Measurements from ENCODE around the gene GRID1.
"Not testable (repeated sequence)": the region's sequence is repeated elsewhere in the genome, so short reads cannot be mapped to it uniquely, and the experiment has no call there.

The GRID1 gene

DNA sequence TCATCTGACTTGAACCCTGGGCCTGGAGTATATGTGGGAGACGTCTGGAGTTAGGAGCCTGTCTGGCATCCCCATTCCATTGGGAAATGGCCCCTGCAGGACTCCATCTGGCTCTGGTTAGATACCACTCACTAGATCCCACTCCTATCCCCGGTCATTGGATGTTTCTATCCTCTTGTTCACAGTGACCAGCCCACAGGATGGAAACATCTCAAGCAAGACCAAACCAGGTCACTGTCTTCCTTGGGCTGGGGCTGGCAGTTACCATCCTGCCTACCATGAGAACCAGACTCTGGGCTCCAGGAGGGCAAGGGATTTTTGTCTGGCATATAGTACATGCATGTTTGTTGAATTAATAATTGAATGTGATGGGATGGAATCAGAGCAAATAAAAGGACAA is 415.7 kb downstream of the GRID1 start:
- no peaks in the 10 kb centered on the region for H3K36me3 Mint-ChIP-seq (ENCODE audit: low read depth)
- no peak overlapping the region for H3K27ac Mint-ChIP-seq
- H3K9me3 Mint-ChIP-seq = no peaks in the 10 kb centered on the region
- no peak overlapping the region for H3K4me3 Mint-ChIP-seq
- H3K27me3 Mint-ChIP-seq (ENCODE audit: low read depth) = no peaks in the 10 kb centered on the region
- no peaks in the 10 kb centered on the region for H3K4me1 Mint-ChIP-seq (ENCODE audit: low read depth)

DNA sequence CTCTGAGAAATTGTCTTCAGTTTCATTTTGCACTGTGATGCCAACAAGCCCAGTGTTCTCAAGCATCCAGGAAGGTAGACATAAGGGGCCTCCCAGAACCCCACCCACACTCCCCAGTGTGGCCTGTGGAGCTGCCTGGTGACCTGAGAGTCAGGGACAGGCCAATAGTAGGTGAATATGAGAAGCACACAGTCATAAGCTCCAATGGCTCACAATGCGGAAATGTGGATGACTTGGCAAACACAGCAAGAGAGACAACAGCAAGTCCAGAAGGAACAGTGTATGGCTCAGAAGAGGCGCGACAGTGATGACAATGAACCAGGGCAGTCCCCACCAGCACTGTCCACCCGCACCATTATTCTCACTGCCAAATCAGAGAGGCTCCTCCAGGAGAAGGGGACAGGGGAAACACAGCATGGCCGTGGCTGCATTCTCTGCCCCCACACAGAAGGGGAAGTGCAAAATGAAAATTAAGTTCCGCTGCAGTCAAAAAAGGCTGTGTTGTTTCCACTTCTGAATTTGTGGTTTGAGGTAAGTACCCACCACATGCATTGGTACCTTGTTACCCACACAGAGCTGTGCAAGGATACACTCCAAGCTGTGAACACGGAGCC is 419.8 kb downstream of the GRID1 start:
- no peak overlapping the region for H3K4me3 Mint-ChIP-seq
- no peaks in the 10 kb centered on the region for H3K9me3 Mint-ChIP-seq
- H3K27ac Mint-ChIP-seq = no peak overlapping the region
- H3K4me1 Mint-ChIP-seq (ENCODE audit: low read depth) = no peaks in the 10 kb centered on the region
- no peaks in the 10 kb centered on the region for H3K27me3 Mint-ChIP-seq (ENCODE audit: low read depth)
- no peaks in the 10 kb centered on the region for H3K36me3 Mint-ChIP-seq (ENCODE audit: low read depth)

DNA sequence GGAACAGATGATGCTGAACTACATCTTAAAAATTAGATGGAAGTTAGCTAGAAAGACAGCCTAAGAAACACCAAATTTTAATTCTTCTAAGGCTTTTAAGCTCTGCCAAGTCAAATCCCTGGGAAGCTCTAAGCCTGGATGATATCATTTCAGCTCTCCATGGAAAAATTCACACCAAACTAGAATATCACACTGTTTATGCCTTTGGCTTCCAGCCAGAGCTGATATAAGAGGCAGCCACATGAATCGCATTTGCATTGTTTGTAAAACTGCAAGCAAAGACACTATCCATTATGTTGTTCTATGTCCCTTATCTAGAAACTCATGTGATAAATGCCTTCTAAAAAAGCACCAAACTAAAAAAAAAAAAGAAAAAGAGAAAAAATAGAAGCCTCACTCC is 430.4 kb downstream of the GRID1 start:
- H3K27me3 Mint-ChIP-seq (ENCODE audit: low read depth) = no peaks in the 10 kb centered on the region
- no peaks in the 10 kb centered on the region for H3K36me3 Mint-ChIP-seq (ENCODE audit: low read depth)
- H3K9me3 Mint-ChIP-seq = no peaks in the 10 kb centered on the region
- no peaks in the 10 kb centered on the region for H3K4me1 Mint-ChIP-seq (ENCODE audit: low read depth)
- H3K4me3 Mint-ChIP-seq = no peak overlapping the region
- H3K27ac Mint-ChIP-seq = no peak overlapping the region

DNA sequence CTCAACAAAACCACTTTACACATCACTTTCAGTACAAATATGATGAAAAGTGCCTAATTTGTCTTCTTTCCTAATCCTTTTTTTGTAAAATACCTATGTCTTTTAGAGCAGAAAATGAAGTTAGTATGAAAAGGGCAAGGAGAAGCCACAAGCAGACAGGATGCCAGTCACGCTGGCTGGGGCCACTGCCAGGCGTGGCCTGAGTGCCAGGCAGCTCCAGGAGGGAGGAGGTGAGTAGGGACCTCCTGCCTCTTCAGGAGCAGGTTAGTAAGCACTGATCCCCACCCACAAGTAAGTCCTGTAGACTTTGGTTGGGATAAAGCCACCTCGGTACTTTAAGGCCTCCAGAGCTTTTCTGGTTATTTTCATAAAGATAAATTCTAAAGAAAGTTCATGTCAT is 432.0 kb downstream of the GRID1 start:
- Mint-ChIP-seq H3K27ac (no peak overlapping the region), H3K9me3 (no peaks in the 10 kb centered on the region), H3K36me3 (ENCODE audit: low read depth) (no peaks in the 10 kb centered on the region), H3K4me1 (ENCODE audit: low read depth) (no peaks in the 10 kb centered on the region), H3K4me3 (no peak overlapping the region), H3K27me3 (ENCODE audit: low read depth) (no peaks in the 10 kb centered on the region)

DNA sequence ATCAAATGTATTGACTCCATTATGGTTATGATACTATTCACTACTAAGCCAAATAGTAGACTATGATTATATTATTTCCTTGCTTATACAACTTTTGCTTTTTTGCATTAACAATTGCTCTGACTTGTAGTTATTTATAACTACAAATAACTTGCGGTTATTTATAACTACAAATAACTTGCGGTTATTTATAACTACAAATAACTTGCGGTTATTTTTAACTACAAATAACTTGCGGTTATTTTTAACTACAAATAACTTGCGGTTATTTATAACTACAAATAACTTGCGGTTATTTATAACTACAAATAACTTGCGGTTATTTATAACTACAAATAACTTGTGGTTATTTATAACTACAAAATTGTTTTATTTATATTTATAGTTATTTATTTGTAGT is 436.6 kb downstream of the GRID1 start:
- H3K27ac Mint-ChIP-seq; H3K4me1 Mint-ChIP-seq (ENCODE audit: low read depth); H3K4me3 Mint-ChIP-seq; H3K27me3 Mint-ChIP-seq (ENCODE audit: low read depth); H3K9me3 Mint-ChIP-seq; H3K36me3 Mint-ChIP-seq (ENCODE audit: low read depth): not testable (repeated sequence)

DNA sequence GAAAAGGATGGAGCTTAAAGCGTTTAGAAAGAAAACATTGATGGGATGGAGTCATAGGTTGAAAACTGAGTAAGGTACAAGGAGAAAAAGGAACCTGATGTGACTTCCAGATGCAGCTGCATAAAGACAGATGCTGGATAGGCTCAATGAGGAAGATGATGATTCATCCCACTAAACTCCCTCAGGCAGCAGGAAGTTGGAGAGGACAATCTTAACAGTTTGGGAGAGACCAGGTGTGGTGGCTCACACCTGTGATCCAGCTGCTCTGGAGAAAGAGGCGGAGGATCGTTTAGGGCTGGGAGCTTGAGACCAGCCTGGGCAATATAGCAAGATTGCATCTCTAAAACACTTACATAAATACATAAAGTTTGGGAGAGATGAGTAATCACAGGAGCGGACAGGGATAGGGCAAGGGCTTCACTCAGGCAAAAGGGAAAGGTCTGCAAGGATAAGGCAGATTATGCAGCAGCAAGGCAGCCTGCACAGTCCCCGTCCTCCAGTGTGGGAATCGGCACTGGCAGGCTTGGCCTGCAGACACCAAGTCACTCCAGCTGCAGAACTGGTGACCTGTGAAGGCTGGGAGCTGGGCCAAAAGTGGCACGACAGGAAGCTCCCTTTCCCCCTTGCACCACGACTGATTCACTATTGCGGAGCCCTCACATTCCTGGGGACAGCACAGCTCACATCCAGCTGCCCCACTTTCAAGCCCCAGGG is 438.5 kb downstream of the GRID1 start:
- Mint-ChIP-seq H3K4me1 (ENCODE audit: low read depth) (no peaks in the 10 kb centered on the region), H3K36me3 (ENCODE audit: low read depth) (no peaks in the 10 kb centered on the region), H3K4me3 (no peak overlapping the region), H3K27ac (no peak overlapping the region), H3K9me3 (no peaks in the 10 kb centered on the region), H3K27me3 (ENCODE audit: low read depth) (peaks cover 3% of the 10 kb centered on the region)

DNA sequence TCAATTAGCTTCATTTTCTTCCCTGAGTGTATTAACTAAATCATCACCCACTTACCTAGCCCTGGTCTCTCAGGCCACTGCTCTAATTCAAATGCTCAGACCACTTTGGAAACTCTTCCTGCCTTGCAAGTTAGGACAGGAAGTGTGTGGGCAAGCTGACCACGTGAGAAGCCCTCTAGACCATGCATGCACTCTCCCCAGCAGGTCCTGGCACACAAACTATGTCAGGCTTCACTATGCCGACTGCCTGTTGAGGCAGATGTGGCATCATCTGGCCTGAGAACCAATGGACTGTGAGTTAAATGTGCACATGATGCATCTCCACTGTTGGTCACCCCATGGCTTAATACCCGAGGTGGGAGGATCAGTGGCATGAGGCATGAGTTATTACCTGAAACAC is 439.6 kb downstream of the GRID1 start:
- no peaks in the 10 kb centered on the region for H3K36me3 Mint-ChIP-seq (ENCODE audit: low read depth)
- no peaks in the 10 kb centered on the region for H3K9me3 Mint-ChIP-seq
- no peak overlapping the region for H3K4me3 Mint-ChIP-seq
- no peaks in the 10 kb centered on the region for H3K4me1 Mint-ChIP-seq (ENCODE audit: low read depth)
- H3K27ac Mint-ChIP-seq = no peak overlapping the region
- H3K27me3 Mint-ChIP-seq (ENCODE audit: low read depth) = peaks cover 3% of the 10 kb centered on the region

DNA sequence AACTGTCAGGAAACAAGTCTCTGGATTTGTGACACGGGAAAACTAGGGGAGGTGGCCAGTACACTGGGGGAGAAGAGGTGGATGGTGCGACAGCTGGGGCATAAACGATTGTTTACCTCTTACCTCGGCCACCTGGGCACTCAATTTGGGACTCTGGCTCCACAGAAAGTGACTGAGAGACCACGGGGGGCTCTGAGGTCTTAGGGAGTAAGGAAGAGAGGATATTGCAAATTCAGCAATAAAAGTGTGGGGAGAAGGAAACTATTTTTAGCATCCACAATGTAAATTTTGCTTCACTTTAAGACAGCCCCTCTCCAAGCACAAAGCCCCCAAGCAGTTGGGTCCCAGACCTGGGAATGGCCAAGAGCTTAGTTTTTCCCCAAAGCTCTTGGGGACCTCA is 440.5 kb downstream of the GRID1 start:
- H3K27me3 Mint-ChIP-seq (ENCODE audit: low read depth) = peaks cover 3% of the 10 kb centered on the region
- no peaks in the 10 kb centered on the region for H3K36me3 Mint-ChIP-seq (ENCODE audit: low read depth)
- H3K9me3 Mint-ChIP-seq = no peaks in the 10 kb centered on the region
- H3K4me3 Mint-ChIP-seq = no peak overlapping the region
- H3K4me1 Mint-ChIP-seq (ENCODE audit: low read depth) = no peaks in the 10 kb centered on the region
- no peak overlapping the region for H3K27ac Mint-ChIP-seq

DNA sequence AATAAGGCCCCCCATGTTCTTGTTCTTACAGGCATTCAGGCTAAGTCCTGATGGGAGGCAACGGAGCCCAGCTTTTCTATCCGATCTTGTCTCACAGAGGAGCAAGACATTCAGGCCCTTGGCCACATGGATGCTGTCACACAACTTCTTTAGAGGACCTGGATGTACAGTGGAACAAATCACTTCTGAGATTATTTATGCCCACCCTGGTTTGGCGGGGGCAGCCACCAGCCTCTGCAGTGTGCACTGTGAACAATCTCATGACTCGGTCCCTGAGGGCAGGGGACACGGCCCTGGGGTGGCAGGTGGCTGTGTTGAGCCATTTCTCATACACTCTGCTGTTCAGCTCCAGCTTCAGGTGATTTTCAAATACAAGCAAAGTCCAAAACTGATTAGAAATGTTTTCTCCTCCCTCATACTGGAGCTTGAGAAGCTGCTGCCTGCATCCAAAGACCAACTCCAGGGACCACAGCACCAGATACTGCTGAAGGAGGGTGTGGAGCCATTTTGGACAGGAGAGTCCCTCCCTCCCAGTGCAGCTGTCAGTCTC is 441.3 kb downstream of the GRID1 start:
- peaks cover 3% of the 10 kb centered on the region for H3K27me3 Mint-ChIP-seq (ENCODE audit: low read depth)
- H3K9me3 Mint-ChIP-seq = no peaks in the 10 kb centered on the region
- no peak overlapping the region for H3K27ac Mint-ChIP-seq
- no peaks in the 10 kb centered on the region for H3K4me1 Mint-ChIP-seq (ENCODE audit: low read depth)
- H3K36me3 Mint-ChIP-seq (ENCODE audit: low read depth) = no peaks in the 10 kb centered on the region
- H3K4me3 Mint-ChIP-seq = no peak overlapping the region

DNA sequence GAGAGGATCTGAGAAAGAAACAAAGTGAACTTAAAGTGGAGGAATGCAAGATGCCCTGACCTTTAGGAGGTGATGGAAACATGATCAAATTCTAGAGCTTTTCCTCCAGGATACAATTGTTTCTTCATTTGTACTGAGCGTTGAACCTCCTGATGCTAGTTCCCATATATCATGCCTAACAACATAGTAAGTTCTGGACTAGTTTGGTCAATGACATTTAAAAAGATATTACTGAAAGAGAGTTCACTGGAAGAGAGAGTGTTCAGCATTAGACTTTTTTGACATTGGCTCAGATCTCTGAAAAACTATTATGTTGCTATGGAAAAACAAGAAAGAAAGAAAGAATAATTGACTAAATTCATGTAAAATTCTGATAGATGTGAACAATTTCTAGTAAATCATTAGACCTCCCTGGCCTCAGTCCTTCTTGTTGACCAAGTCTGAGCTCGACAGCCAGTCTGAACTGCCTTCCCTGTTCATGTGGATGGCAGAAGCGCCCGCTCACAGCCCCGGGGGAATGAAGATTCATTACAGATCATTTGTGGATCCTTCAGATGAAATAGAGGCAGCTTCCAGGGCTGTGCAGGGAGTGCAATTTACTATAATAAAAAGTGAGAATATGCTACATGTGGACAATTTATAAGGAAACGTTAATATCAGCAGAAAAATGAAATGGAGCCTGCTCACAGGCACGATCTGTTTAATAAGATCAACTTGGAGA is 442.1 kb downstream of the GRID1 start:
- H3K9me3 Mint-ChIP-seq = no peaks in the 10 kb centered on the region
- H3K4me1 Mint-ChIP-seq (ENCODE audit: low read depth) = no peaks in the 10 kb centered on the region
- H3K27me3 Mint-ChIP-seq (ENCODE audit: low read depth) = peaks cover 3% of the 10 kb centered on the region
- no peaks in the 10 kb centered on the region for H3K36me3 Mint-ChIP-seq (ENCODE audit: low read depth)
- no peak overlapping the region for H3K4me3 Mint-ChIP-seq
- no peak overlapping the region for H3K27ac Mint-ChIP-seq

DNA sequence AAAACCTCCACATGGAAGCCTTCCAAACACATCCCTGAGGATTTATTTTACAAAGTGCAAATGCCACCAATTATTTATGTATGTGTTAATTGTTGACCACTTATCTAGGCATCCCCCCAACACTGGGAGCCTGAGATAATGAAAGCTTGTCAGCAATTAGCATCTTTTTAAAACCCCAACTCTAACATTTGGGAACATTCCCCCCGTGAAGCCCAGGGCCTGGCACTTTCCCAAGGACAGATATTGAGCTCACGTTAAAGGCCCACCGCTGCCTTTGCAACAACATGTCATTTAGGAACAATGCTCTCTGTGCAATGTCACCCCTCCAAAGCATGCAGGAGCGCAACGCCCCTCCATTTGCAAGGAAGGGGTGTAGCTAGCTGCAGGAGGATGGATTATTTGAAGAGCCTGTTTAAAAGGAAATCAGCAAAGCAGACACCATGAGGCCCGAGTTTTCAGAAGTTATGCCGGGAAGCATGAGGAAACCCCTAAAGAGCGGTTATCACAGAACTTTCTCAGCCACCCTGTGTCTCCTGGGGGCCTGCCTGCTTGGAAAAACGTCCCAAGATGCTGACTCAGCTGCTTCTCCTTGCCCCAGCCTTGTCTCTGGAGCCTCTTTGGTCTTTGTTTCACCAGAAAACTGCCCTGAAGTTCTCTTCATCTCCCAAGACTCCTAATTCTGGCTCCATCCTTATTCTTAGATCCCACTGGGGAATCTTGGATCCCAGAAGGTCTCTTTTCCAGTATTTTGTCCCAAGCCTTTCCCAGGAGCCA is 444.1 kb downstream of the GRID1 start:
- H3K27ac Mint-ChIP-seq = no peak overlapping the region
- no peaks in the 10 kb centered on the region for H3K4me1 Mint-ChIP-seq (ENCODE audit: low read depth)
- no peaks in the 10 kb centered on the region for H3K36me3 Mint-ChIP-seq (ENCODE audit: low read depth)
- peaks cover 3% of the 10 kb centered on the region for H3K27me3 Mint-ChIP-seq (ENCODE audit: low read depth)
- no peak overlapping the region for H3K4me3 Mint-ChIP-seq
- H3K9me3 Mint-ChIP-seq = no peaks in the 10 kb centered on the region

DNA sequence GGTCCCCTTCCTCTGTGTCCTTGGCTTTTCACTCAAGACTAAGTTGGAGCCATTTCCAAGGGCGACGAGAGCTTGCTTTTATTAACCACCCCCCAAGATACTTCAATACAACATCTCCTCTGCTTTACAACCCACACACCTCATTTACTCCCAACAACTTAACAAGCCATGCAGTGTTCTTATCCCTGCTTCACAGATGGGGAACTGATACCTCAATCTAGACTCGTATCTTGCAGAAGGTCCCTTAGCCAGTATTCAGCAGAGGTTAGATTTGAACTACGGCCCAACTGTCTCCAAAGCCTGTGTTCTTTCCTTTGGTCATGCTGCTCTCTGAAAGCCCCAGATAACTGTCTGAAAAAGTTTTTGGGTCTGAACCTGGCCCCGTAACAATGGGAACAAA is 444.8 kb downstream of the GRID1 start:
- Mint-ChIP-seq H3K27ac (no peak overlapping the region), H3K4me3 (no peak overlapping the region), H3K36me3 (ENCODE audit: low read depth) (no peaks in the 10 kb centered on the region), H3K4me1 (ENCODE audit: low read depth) (no peaks in the 10 kb centered on the region), H3K9me3 (no peaks in the 10 kb centered on the region), H3K27me3 (ENCODE audit: low read depth) (peaks cover 3% of the 10 kb centered on the region)

DNA sequence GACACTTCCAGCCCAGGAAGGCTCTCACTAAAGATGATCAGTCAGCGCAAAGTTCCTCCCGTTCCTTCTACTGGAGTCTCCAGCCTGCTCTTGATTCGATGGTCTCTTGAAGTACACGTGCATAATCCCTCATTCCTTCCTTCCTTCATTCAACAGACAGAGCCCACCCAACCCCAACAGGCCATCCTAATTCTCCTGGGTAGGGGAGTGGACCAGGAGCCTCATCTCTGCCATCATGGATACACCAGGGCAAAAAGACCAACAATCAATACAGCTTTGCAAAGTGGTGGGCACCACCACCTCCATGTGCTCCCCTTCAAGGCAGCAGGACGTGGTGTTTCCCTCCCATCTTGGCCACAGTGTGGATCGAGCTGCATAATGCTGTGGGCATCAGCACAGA is 446.3 kb downstream of the GRID1 start:
- Mint-ChIP-seq H3K27ac (no peak overlapping the region), H3K36me3 (ENCODE audit: low read depth) (no peaks in the 10 kb centered on the region), H3K4me1 (ENCODE audit: low read depth) (no peaks in the 10 kb centered on the region), H3K27me3 (ENCODE audit: low read depth) (peaks cover 3% of the 10 kb centered on the region), H3K9me3 (no peaks in the 10 kb centered on the region), H3K4me3 (no peak overlapping the region)

DNA sequence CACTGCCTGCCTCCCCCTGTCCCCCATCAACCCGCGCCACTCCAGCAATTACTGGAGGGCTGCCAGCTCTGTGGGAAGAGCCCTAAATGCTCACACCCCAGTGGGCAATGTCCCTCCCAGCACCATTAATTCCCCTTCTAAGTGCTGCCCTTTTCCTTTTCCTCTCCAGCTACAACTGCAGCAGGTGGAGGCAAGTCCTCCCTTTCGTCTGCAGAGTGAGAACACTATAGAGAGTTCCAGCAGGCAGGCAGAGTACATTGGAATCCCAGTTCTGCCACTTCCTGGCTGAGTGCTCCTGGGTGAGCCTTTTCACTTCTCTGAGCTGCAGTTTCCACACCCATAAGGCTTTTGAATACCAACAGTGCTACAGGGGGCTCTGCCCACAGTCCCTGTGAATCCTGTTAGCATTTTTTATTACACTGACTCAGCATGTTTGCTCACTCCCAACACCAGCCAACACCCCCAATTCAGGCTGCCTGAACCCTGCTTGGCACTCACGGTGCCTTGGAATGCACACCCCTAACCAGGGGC is 447.0 kb downstream of the GRID1 start:
- Mint-ChIP-seq H3K4me1 (ENCODE audit: low read depth) (no peaks in the 10 kb centered on the region), H3K9me3 (no peaks in the 10 kb centered on the region), H3K4me3 (no peak overlapping the region), H3K36me3 (ENCODE audit: low read depth) (no peaks in the 10 kb centered on the region), H3K27me3 (ENCODE audit: low read depth) (peaks cover 3% of the 10 kb centered on the region), H3K27ac (no peak overlapping the region)
